Stimulated activated CD8-positive, alpha-beta memory T cell treated with anti-CD3 and anti-CD28 coated beads, Interleukin-7, amount 100 ng/mL, for 48 hours (primary cell): ENCODE measurements around the gene RTF2.
A peak's percentile ranks its signal among the peaks of the same experiment; 100 is the strongest.

Source experiments
- DNase-seq, 2 donors: peaks; one replicate each; pipeline ENCODE4 v3.0.0-alpha.2; 2020; ENCODE audit warnings: low read depth in 1 of 2; ENCODE audit errors: extremely low read depth in 1 of 2

RTF2 gene

GRCh38 chr20:56468316-56469076 is at the start of gene RTF2:
Gene RTF2, plus strand, starts transcription at chr20:56468627. Its CDS starts 71 bp downstream, at chr20:56468698.
- peak; percentile 94 to 96 for DNase-seq

GRCh38 chr20:56420028-56420427 is 48.4 kb upstream of the RTF2 start:
- DNase-seq, result no peak

GRCh38 chr20:56420940-56421688 is 47.3 kb upstream of the RTF2 start:
- no peak for DNase-seq

GRCh38 chr20:56422076-56422823 is 46.2 kb upstream of the RTF2 start:
- no peak for DNase-seq

GRCh38 chr20:56422824-56423189 is 45.6 kb upstream of the RTF2 start:
- DNase-seq, result no peak

GRCh38 chr20:56423211-56423610 is 45.2 kb upstream of the RTF2 start:
- no peak for DNase-seq

GRCh38 chr20:56423886-56424285 is 44.5 kb upstream of the RTF2 start:
- no peak for DNase-seq

- DNase-seq, result no peak
Measured at GRCh38 chr20:56424931-56425330, 43.5 kb upstream of the RTF2 start.

- DNase-seq, result no peak
Measured at GRCh38 chr20:56426026-56426425, 42.4 kb upstream of the RTF2 start.

- no peak for DNase-seq
Measured at GRCh38 chr20:56426926-56427325, 41.5 kb upstream of the RTF2 start.

- DNase-seq, result no peak
Measured at GRCh38 chr20:56427797-56428196, 40.6 kb upstream of the RTF2 start.

GRCh38 chr20:56428410-56428809 is 40.0 kb upstream of the RTF2 start:
- no peak for DNase-seq

GRCh38 chr20:56428881-56429280 is 39.5 kb upstream of the RTF2 start:
- DNase-seq, result no peak

- no peak for DNase-seq
Measured at GRCh38 chr20:56429502-56429901, 38.9 kb upstream of the RTF2 start.

GRCh38 chr20:56429941-56430340 is 38.5 kb upstream of the RTF2 start:
- no peak for DNase-seq

- no peak for DNase-seq
Measured at GRCh38 chr20:56430461-56430860, 38.0 kb upstream of the RTF2 start.

GRCh38 chr20:56430957-56431356 is 37.5 kb upstream of the RTF2 start:
- DNase-seq, result no peak

GRCh38 chr20:56431471-56431870 is 37.0 kb upstream of the RTF2 start:
- DNase-seq, result no peak

- DNase-seq, result no peak
Measured at GRCh38 chr20:56433221-56433879, 35.1 kb upstream of the RTF2 start.

GRCh38 chr20:56433880-56434255 is 34.6 kb upstream of the RTF2 start:
- DNase-seq, result no peak
